HG03045 (cell line): Measurements from ENCODE around the gene TSPAN17.
"Not testable (repeated sequence)": the region's sequence is repeated elsewhere in the genome, so short reads cannot be mapped to it uniquely, and the experiment has no call there.

Experiments
- ATAC-seq: cut with Tn5 transposase; IDR thresholded peaks from one replicate; pipeline ENCODE4 v1.9.1; 2021; ENCODE audit warnings: mild to moderate bottlenecking, moderate library complexity; ENCODE audit not compliant: unreplicated experiment

Gene TSPAN17, protein sequence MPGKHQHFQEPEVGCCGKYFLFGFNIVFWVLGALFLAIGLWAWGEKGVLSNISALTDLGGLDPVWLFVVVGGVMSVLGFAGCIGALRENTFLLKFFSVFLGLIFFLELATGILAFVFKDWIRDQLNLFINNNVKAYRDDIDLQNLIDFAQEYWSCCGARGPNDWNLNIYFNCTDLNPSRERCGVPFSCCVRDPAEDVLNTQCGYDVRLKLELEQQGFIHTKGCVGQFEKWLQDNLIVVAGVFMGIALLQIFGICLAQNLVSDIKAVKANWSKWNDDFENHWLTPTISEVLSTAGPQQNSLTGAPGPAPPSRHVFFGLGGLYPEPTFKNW

DNA sequence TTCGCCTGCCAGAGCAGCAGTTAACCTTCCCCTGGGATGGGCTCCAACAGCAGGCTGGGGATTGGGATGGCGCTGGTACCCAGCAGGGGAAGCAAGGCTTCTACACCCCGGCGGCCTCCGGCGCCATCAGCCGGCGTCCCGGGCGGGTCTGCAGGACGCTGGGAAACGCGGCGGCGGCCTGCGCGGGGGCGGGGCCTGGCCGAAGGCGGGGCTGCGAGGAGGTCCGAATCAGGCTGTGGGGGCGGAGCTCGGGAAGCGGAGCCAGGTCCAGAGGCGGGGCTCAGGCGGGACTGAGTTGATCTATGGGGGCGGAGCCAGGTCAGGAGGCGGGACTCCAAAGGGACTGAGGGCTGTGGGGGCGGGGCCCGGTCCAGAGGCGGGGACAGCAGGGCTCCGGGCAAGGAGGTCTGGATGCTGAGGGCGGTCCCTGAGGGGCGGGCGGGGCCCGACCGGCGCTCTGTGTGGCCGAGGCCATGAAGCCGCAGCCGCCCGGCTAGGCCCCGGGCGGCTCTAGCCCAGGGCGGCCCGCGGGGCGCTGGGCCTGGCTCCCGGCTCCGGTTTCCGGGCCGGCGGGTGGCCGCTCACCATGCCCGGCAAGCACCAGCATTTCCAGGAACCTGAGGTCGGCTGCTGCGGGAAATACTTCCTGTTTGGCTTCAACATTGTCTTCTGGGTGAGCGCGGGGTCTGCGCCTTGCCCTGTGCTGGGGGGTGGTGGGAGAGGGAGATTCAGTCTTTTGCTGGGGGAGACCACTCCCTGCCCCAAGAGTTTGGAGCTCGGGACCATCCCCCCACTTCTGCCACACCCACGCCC is at the start of gene TSPAN17:
Gene TSPAN17 (plus strand): TSS at position 455 of the 813 bp plus-strand sequence. CDS start 132 bp downstream, at position 587.
- ATAC-seq = peak; percentile 94

DNA sequence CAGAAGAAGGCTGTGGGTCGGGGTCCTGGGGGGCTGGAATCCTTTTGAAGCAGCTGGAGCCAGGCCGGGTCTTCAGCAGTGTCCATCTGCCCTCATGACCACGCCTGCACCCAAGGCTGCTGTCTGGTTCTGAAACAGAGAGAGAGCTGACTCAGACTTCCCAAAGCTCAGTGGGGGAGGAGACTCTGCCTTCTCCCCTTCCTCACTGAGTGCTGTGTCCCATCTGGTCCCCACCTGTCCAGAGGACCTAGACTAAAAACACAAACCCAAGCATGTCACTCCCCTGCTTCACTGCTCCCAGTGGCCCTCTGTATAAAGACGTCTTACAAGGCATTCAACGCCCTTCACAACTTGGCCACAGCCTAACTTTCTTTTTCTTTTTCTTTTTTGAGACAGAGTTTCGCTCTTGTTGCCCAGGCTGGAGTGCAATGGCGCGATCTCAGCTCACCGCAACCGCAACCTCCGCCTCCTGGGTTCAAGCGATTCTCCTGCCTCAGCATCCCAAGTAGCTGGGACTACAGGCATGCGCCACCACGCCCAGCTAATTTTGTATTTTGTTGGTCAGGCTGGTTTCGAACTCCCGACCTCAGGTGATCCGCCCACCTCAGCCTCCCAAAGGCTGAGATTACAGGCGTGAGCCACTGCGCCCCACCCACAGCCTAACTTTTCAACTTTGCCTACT is 47.4 kb upstream of the TSPAN17 start:
- not testable (repeated sequence) for ATAC-seq

DNA sequence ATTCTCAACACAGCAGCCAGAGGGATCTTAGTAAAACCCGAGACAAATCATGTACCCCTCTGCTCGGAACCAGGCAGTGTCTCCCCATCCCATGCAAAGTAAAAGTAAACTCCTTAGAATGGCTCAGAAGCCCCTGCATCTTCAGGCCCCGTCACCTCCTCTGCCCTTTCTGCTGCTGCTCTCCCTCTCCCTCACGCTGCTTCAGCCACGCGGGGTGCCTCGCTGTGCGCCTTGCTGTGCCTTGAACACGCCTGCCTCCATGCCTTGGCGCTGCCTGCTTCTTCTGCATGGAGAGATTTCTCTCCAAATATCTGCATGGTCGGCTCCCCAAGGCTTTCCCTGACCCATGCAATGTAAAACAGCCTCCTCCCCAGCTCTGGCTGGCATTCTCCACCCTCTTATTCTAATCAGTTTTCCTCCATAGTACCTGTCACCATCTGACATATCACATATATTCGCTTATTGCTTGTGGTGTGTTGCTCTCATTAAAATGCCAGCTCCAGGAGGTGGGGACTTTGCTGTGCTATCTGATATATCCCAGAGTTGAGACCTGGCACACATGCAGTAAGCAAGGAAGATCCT is 45.3 kb upstream of the TSPAN17 start:
- ATAC-seq = no peak

GRCh38 chr5:176603091-176603490 is 44.2 kb upstream of the TSPAN17 start:
- ATAC-seq = no peak

- no peak for ATAC-seq
Observed at GRCh38 chr5:176606032-176606431, 41.3 kb upstream of the TSPAN17 start.

GRCh38 chr5:176606875-176607274 is 40.4 kb upstream of the TSPAN17 start:
- ATAC-seq = no peak

GRCh38 chr5:176608142-176608705 is 39.1 kb upstream of the TSPAN17 start:
- ATAC-seq = no peak

GRCh38 chr5:176608937-176609723 is 38.2 kb upstream of the TSPAN17 start:
- ATAC-seq = no peak

- peak; percentile 81 for ATAC-seq
Observed at GRCh38 chr5:176609724-176610434, 37.4 kb upstream of the TSPAN17 start, which contains the start of gene GPRIN1. TSS of gene GPRIN1 (minus strand) at chr5:176610156. CDS start at chr5:176599834, 10,322 bp downstream.

DNA sequence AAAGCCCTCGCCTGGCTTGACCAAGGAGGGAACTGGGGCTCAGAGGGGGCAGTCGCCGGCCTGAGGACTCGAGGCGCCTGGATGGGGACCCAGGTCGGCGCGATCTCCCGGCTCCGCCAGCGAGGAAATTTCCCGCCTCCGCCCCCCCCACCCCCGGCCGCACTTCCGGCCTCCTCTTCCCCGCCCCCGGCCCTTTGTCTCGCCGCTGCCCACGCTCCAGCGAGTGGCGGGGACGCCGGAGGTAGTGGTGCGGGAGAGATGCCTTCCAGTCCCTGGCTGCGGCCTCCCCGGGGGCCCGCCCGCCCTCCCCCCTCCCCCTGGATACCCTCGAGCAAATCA is 36.9 kb upstream of the TSPAN17 start:
- ATAC-seq = no peak

DNA sequence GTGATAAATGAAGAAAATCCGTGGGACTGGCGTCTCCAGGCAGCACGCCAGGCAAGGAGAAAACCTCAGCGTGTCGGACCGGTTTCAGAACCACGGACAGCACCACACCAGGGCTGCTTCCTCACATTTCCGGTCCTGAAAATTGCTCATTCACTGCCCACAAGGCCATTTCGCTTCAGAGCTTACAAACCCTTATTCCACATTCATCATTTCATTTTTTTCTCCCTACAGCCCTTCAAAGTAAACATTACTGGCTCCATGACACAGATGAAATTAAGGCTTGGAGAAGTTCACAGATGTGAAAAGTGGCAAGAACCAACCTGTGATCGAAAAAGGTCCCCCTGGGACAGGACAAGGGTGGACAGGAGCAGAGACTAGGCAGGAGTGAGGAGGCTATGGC is 35.8 kb upstream of the TSPAN17 start:
- no peak for ATAC-seq

GRCh38 chr5:176612008-176612407 is 35.3 kb upstream of the TSPAN17 start:
- ATAC-seq = no peak

DNA sequence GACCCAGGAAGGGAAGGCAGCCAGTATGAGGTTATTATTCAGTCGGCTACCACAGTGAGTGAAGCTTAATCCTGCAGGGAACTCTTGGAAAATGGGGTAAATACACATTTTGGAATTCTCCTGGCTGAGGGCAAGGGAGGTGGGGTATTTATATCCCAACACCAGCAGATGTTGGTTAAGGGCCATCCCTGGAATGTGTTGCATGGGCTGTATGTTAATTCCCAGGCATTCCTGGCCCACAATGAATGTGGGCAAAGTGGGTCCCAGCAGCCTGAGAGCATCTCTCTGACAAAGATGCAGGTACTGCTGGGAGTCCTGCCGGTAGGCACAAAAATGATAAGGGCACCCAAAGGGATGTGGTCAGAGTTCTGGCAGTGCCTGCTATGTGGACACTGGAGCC is 34.4 kb upstream of the TSPAN17 start:
- ATAC-seq = no peak

GRCh38 chr5:176614805-176615478 is 32.3 kb upstream of the TSPAN17 start:
- ATAC-seq = no peak

- ATAC-seq = no peak
Observed at GRCh38 chr5:176616511-176616910, 30.8 kb upstream of the TSPAN17 start.

DNA sequence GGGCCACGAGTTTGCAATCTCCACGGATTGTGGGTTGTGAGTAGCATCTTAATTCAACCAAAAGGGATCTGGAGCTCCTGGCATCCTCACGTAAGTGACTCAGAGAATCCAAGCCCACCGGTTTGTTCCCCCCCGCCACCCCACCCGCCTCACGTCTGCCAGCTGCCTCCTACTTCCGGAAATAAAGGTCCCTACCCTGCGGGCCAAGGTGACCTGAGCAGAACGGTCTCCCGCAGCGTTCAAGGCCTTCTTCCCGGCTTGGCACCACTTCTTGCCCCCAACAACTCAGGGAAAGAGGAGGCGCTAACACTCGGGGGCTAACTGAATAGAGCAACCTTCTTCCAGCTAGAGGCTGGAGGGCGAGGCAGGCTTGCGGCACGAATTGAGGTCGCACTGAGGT is 28.5 kb upstream of the TSPAN17 start:
- ATAC-seq = no peak

DNA sequence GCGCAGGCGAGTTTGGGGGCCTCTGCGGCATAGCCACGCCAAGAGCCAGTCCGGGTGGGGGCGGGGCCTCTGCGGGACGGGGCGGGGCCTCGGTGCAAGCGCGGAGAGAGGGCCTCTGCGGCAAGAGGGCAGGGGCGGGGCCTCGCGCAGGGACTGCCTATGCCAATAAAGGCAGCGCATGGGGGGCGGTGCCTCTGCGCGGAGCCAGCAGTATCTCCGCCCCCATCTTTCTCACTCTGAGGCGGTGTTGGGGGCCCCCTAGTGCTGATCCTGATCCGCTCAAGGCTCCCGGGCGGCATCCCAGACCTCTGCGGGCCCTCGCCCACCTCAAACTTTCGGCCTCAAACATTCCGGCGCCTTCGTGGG is 28.1 kb upstream of the TSPAN17 start:
- ATAC-seq = no peak

GRCh38 chr5:176619569-176620332 is 27.5 kb upstream of the TSPAN17 start:
- ATAC-seq = no peak
